GM18517 (cell line): ENCODE measurements around the gene SNAI1.
"Not testable (repeated sequence)": the region's sequence is repeated elsewhere in the genome, so short reads cannot be mapped to it uniquely, and the experiment has no call there.

Experiments
- ATAC-seq: cut with Tn5 transposase; IDR thresholded peaks from one replicate; pipeline ENCODE4 v1.9.1; 2021; ENCODE audit warnings: mild to moderate bottlenecking, moderate library complexity; ENCODE audit not compliant: unreplicated experiment

Gene SNAI1

GRCh38 chr20:49961413-49961812, 21.4 kb upstream of the SNAI1 start:
- no peak for ATAC-seq

GRCh38 chr20:49964964-49965780, 17.6 kb upstream of the SNAI1 start:
- ATAC-seq: no peak

- ATAC-seq: no peak
Measured at GRCh38 chr20:49965781-49966305, 16.9 kb upstream of the SNAI1 start.

GRCh38 chr20:49966861-49967260, 15.9 kb upstream of the SNAI1 start:
- ATAC-seq: no peak

- ATAC-seq: no peak
Measured at GRCh38 chr20:49969234-49969633, 13.5 kb upstream of the SNAI1 start.

- ATAC-seq: no peak
Measured at GRCh38 chr20:49969946-49970345, 12.8 kb upstream of the SNAI1 start.

GRCh38 chr20:49970498-49970897, 12.3 kb upstream of the SNAI1 start:
- no peak for ATAC-seq

GRCh38 chr20:49973981-49974380, 8.8 kb upstream of the SNAI1 start:
- no peak for ATAC-seq

- no peak for ATAC-seq
Measured at GRCh38 chr20:49976542-49976941, 6.2 kb upstream of the SNAI1 start.

GRCh38 chr20:49977740-49978139, 5.0 kb upstream of the SNAI1 start:
- not testable (repeated sequence) for ATAC-seq

- ATAC-seq: no peak
Measured at GRCh38 chr20:49978685-49979029, 4.1 kb upstream of the SNAI1 start.

- no peak for ATAC-seq
Measured at GRCh38 chr20:49979030-49979832, 3.5 kb upstream of the SNAI1 start.

GRCh38 chr20:49980140-49981008, 2.4 kb upstream of the SNAI1 start:
- no peak for ATAC-seq

- no peak for ATAC-seq
Measured at GRCh38 chr20:49981218-49982071, 1.3 kb upstream of the SNAI1 start.

- no peak for ATAC-seq
Measured at GRCh38 chr20:49982072-49982345, 771 bp upstream of the SNAI1 start.

- no peak for ATAC-seq
Measured at GRCh38 chr20:49983123-49983847, 505 bp downstream of the SNAI1 start.

- no peak for ATAC-seq
Measured at GRCh38 chr20:49983848-49984408, 1.1 kb downstream of the SNAI1 start.

GRCh38 chr20:49984426-49985153, 1.8 kb downstream of the SNAI1 start:
- ATAC-seq: no peak

- ATAC-seq: no peak
Measured at GRCh38 chr20:49985157-49985556, 2.4 kb downstream of the SNAI1 start.
